K562 (cell line): ENCODE measurements around the gene MZB1. TPM values are rescaled to one million over a fixed set of nuclear protein-coding genes. Genes with fewer than 3 reads are reported as not detected.

Source experiments
- ATAC-seq: fragments of 200-7000 bp; cut with Tn5 transposase; 3 replicates; pipeline ENCODE4 v1.9.1; 2020; ENCODE audit warnings: moderate library complexity
- BruUV-seq: library from RNA; stranded (reverse); fragments of 400-500 nt; replicated peaks from 2 replicates; lab custom pipeline; 2021; lab: Mats Ljungman, UMichigan
- CTCF ChIA-PET: fragments of 300-600 bp; formaldehyde crosslinking; extraction: SDS; loops from one replicate; lab custom pipeline; 2021; ENCODE audit warnings: low intra/inter-chr PET ratio; lab: Yijun Ruan, JAX
- POLR2A ChIA-PET: fragments of 300-600, 350-650 bp; sonication (Branson Sonifier 250); formaldehyde crosslinking; extraction: SDS; loops from one replicate; lab custom pipeline; 2021; ENCODE audit warnings: antibody characterized with exemption, inconsistent platforms; lab: Yijun Ruan, JAX
- DNase-seq, 4 experiments: peaks; one replicate each; pipeline versions ENCODE4 v3.0.0 to v3.0.0-alpha.2; 2011 to 2018; ENCODE audit warnings: low spot score in 3 of 4, mixed read lengths in 3 of 4; ENCODE audit errors: extremely low read depth in 1 of 4
- FAIRE-seq: peaks from 2 replicates; lab custom pipeline; 2011; peaks lifted over from hg19 to GRCh38; lab: Jason Lieb, UNC
- H2AFZ ChIP-seq: 2 replicates; pipeline ENCODE4 v1.6.0; 2011; ENCODE audit warnings: low read depth, low read length, control low read depth, inconsistent platforms
- H3K27ac ChIP-seq: fragments of 200-600 bp; 3 replicates; pipeline ENCODE4 v1.8.0; 2011; ENCODE audit warnings: low read depth, mild to moderate bottlenecking, control low read depth, inconsistent platforms, low read length, moderate library complexity, mixed read lengths; ENCODE audit errors: extremely low read depth
- H3K27me3 ChIP-seq, 2 experiments: fragments of 300-600 bp in 1 of 2; 2 replicates in 1 of 2; 3 replicates in 1 of 2; pipeline versions ENCODE4 v1.6.0 to v1.8.0; 2011; ENCODE audit warnings: inconsistent platforms in 2 of 2, low read length in 2 of 2, mild to moderate bottlenecking in 1 of 2, mixed read lengths in 1 of 2, moderate library complexity in 1 of 2; ENCODE audit not compliant: control insufficient read depth in 2 of 2, insufficient read depth in 2 of 2
- H3K36me3 ChIP-seq: fragments of 300-600 bp; 3 replicates; pipeline ENCODE4 v1.8.0; 2011; ENCODE audit warnings: mild to moderate bottlenecking, low read length, inconsistent platforms; ENCODE audit not compliant: control insufficient read depth, insufficient read depth
- H3K4me1 ChIP-seq, 2 experiments: fragments of 200-600 bp in 1 of 2; replicated peaks in 1 of 2; 2 replicates in 1 of 2; 3 replicates in 1 of 2; pipeline versions ENCODE4 v1.5.1 to v1.8.0; 2011; ENCODE audit warnings: inconsistent platforms in 2 of 2, low read length in 2 of 2, mild to moderate bottlenecking in 1 of 2, mixed read lengths in 1 of 2, moderate library complexity in 1 of 2; ENCODE audit not compliant: control insufficient read depth in 2 of 2, insufficient read depth in 2 of 2
- H3K4me2 ChIP-seq: 2 replicates; pipeline ENCODE4 v1.6.1; 2011; ENCODE audit warnings: low read length, control low read depth, inconsistent platforms, mixed read lengths; ENCODE audit not compliant: insufficient read depth
- H3K4me3 ChIP-seq: fragments of 200-600 bp; sonication (generic), shearing (Covaris generic); 2 replicates; pipeline ENCODE4 v1.5.1; 2016; ENCODE audit warnings: control low read depth, inconsistent platforms
- H3K79me2 ChIP-seq: fragments of 200-600 bp; 3 replicates; pipeline ENCODE4 v1.8.0; 2011; ENCODE audit warnings: low read length, inconsistent platforms; ENCODE audit not compliant: control insufficient read depth, insufficient read depth
- H3K9ac ChIP-seq, 2 experiments: 2 replicates each; pipeline versions ENCODE4 v1.6.0 to v1.6.1; 2011; ENCODE audit warnings: low read depth in 2 of 2, low read length in 2 of 2, control low read depth in 1 of 2, inconsistent platforms in 1 of 2, mild to moderate bottlenecking in 1 of 2, mixed read lengths in 1 of 2; ENCODE audit not compliant: insufficient read depth in 1 of 2
- H3K9me1 ChIP-seq: one replicate; pipeline ENCODE4 v1.6.0; 2011; ENCODE audit warnings: inconsistent platforms, mild to moderate bottlenecking, low read length, moderate library complexity; ENCODE audit not compliant: control insufficient read depth, insufficient read depth
- H3K9me3 ChIP-seq: replicated peaks from 2 replicates; pipeline ENCODE4 v1.5.1; 2011; ENCODE audit warnings: low read depth, low read length, inconsistent platforms; ENCODE audit not compliant: control insufficient read depth, insufficient read depth
- H4K20me1 ChIP-seq: replicated peaks from 2 replicates; pipeline ENCODE4 v1.6.1; 2011; ENCODE audit warnings: low read length, inconsistent platforms, mixed read lengths; ENCODE audit not compliant: control insufficient read depth, insufficient read depth
- BRF1 ChIP-seq: IDR thresholded peaks from 3 replicates; pipeline ENCODE4 v1.6.1; 2011; ENCODE audit warnings: borderline replicate concordance, mild to moderate bottlenecking; ENCODE audit not compliant: insufficient read length; ENCODE audit errors: extremely low read depth
- ERF ChIP-seq: fragments of 450-650 bp; formaldehyde crosslinking; IDR thresholded peaks from 2 replicates; pipeline ENCODE4 v1.4.0; 2020; ENCODE audit warnings: mild to moderate bottlenecking, mixed read lengths
- FIP1L1 ChIP-seq: fragments of 200-400 bp; formaldehyde crosslinking; IDR thresholded peaks from 2 replicates; pipeline ENCODE4 v1.6.1; 2018; ENCODE audit warnings: mild to moderate bottlenecking, low read depth, low read length; ENCODE audit not compliant: poor library complexity, severe bottlenecking
- GTF3C2 ChIP-seq: IDR thresholded peaks from 3 replicates; pipeline ENCODE4 v1.6.1; 2011; ENCODE audit warnings: borderline replicate concordance, mild to moderate bottlenecking, moderate library complexity; ENCODE audit not compliant: insufficient read length; ENCODE audit errors: extremely low read depth
- KLF16 ChIP-seq: IDR thresholded peaks from 2 replicates; pipeline ENCODE4 v1.6.1; 2016; ENCODE audit warnings: antibody characterized with exemption
- POLR2AphosphoS2 ChIP-seq: IDR thresholded peaks from 2 replicates; pipeline ENCODE4 v1.6.1; 2012; ENCODE audit warnings: low read length, improper control_type of control experiment
- SMAD1 ChIP-seq: fragments of 150-350 bp; IDR thresholded peaks from 2 replicates; pipeline ENCODE4 v1.6.1; 2014; ENCODE audit warnings: low read length, low read depth; ENCODE audit not compliant: partially characterized antibody
- STAT5B ChIP-seq: fragments of 250-450 bp; sonication (Bioruptor Pico); IDR thresholded peaks from 2 replicates; pipeline ENCODE4 v1.8.0; 2021; ENCODE audit warnings: mild to moderate bottlenecking, inconsistent platforms
- TRIM28 ChIP-seq: fragments of 450-650 bp; IDR thresholded peaks from 2 replicates; pipeline ENCODE4 v1.6.1; 2017
- ZNF197 ChIP-seq: fragments of 200-800 bp; sonication (Bioruptor generic); IDR thresholded peaks from 2 replicates; pipeline ENCODE4 v1.6.1; 2016; ENCODE audit warnings: low read depth, missing genetic modification characterization, missing compliant biosample characterization
- ZNF347 ChIP-seq: fragments of 450-650 bp; formaldehyde crosslinking; IDR thresholded peaks from 2 replicates; pipeline ENCODE4 v1.4.0; 2020; ENCODE audit warnings: low read depth, mild to moderate bottlenecking, moderate library complexity
- WGBS: fragments of 100-300 bp; shearing (Covaris generic); methylation state at CpG from one replicate; pipeline ENCODE4 v1.1.6; 2016; ENCODE audit warnings: low coverage, mixed read lengths; ENCODE audit not compliant: insufficient coverage; ENCODE audit errors: missing lambda C conversion rate; 5-methylcytosine and 5-hydroxymethylcytosine counted together
- in situ Hi-C: fragments of 300-500 bp; cut with MboI; formaldehyde crosslinking; loops from 4 replicates; pipeline ENCODE4 v1.15.0; 2018; ENCODE audit warnings: inconsistent platforms, mixed read lengths
- intact Hi-C: fragments of 100-400 bp; cut with micrococcal nuclease; formaldehyde crosslinking; loops from 2 replicates; pipeline ENCODE4 v1.14.2; 2022
- polyA plus RNA-seq, 8 experiments: library from polyadenylated mRNA; depleted of rRNA in 4 of 8; stranded (reverse) in 5 of 8; unstranded in 3 of 8; fragments of >200 nt; fragmentation: Nextera tagmentation in 2 of 8; fragmentation: Illumina TruSeq in 1 of 8; extraction: Ambion mirVana in 2 of 8; extraction: Trizol in 1 of 8; gene quantifications; 2 replicates each; pipeline versions ENCODE4 v1.2.1 to v1.2.3, GENCODE V29; 2011 to 2014; ENCODE audit warnings: inconsistent platforms in 1 of 8, missing spikeins in 1 of 8
- total RNA-seq, 7 experiments: library from RNA; depleted of rRNA in 6 of 7; stranded (reverse); fragments of >200 nt in 6 of 7; fragmentation: Illumina TruSeq in 2 of 7; extraction: Trizol in 2 of 7; gene quantifications; 2 replicates each; pipeline versions ENCODE4 v1.2.1 to v1.2.3, GENCODE V29; 2011 to 2021; ENCODE audit warnings: low replicate concordance in 1 of 7

Gene MZB1
- total and polyA plus RNA-seq, 9 of the 15 experiments (the other 6 are each of a cell fraction or from before 2014, with no cell fraction given): 0.13 to 0.31 TPM; not detected in 7

GRCh38 chr5:139376364-139376763 is 13.3 kb downstream of the MZB1 start:
- ChIA-PET CTCF (no interaction called here), POLR2A (no interaction called here)
- Histone ChIP-seq H3K9me1 (no peaks in the 10 kb centered on the region), H4K20me1 (no peaks in the 10 kb centered on the region), H3K36me3 (peaks cover 9% of the 10 kb centered on the region; the same call in 2 of the 3 replicates), H3K27me3 (no peaks in the 10 kb centered on the region), H3K79me2 (no peaks in the 10 kb centered on the region), H3K4me3 (no peak overlapping the region), H3K9ac (no peak overlapping the region), H3K27ac (no peak overlapping the region), H3K9me3 (no peaks in the 10 kb centered on the region), H3K4me2 (no peak overlapping the region), H3K4me1 (peaks cover 0 to 25% of the 10 kb centered on the region in 2 experiments; a peak in 2 of 5 replicates), H2AFZ (no peak overlapping the region)
- ATAC-seq: no peak
- no peak for TF ChIP-seq FIP1L1
- no peak for TF ChIP-seq ZNF347
- TF ChIP-seq KLF16: no peak
- no peak for TF ChIP-seq ERF (CRISPR knock-in tag)
- no peak for TF ChIP-seq STAT5B (CRISPR knock-in tag)
- no peak for TF ChIP-seq GTF3C2
- no peak for TF ChIP-seq POLR2AphosphoS2
- no peak for TF ChIP-seq ZNF197 (CRISPR knock-in tag)
- TF ChIP-seq SMAD1: no peak
- no peak for TF ChIP-seq BRF1
- TF ChIP-seq TRIM28: no peak
- no TSS peak for BruUV-seq
- intact Hi-C loops: no loop called here
- WGBS: 43% methylated on average over 7 of the region's 7 CpGs
- no peak for FAIRE-seq
- in situ Hi-C loops: no loop called here
- DNase-seq: no peak
